Neural cell (in vitro differentiated cells): ENCODE data around the gene HOXA7. TPM values are rescaled to one million over a fixed set of nuclear protein-coding genes. Genes with fewer than 3 reads are reported as not detected.

Source experiments
- H2AFZ ChIP-seq: fragments of 200-600, 300-800 bp; sonication (generic), shearing (Covaris generic); 2 replicates; pipeline ENCODE4 v1.6.0; 2014; ENCODE audit warnings: low read depth, mild to moderate bottlenecking, antibody characterized with exemption, low read length, moderate library complexity
- H3F3A ChIP-seq: fragments of 200-600 bp; shearing (Covaris generic); 2 replicates; pipeline ENCODE4 v1.6.1; 2016; ENCODE audit warnings: mild to moderate bottlenecking, moderate library complexity, mixed read lengths, antibody characterized with exemption, low read length; ENCODE audit not compliant: insufficient read depth, poor library complexity, severe bottlenecking
- H3K27ac ChIP-seq: fragments of 200-600, 300-800 bp; sonication (generic), shearing (Covaris generic); 2 replicates; pipeline ENCODE4 v1.5.1; 2014; ENCODE audit warnings: mild to moderate bottlenecking, low read length, moderate library complexity
- H3K27me3 ChIP-seq: fragments of 300-800, 200-600 bp; sonication (generic), shearing (Covaris generic); 2 replicates; pipeline ENCODE4 v1.6.0; 2014; ENCODE audit warnings: mild to moderate bottlenecking, low read depth, low read length, moderate library complexity; ENCODE audit not compliant: insufficient read depth
- H3K36me3 ChIP-seq: fragments of 300-800, 200-600 bp; sonication (generic), shearing (Covaris generic); 2 replicates; pipeline ENCODE4 v1.5.1; 2014; ENCODE audit warnings: mild to moderate bottlenecking, antibody characterized with exemption, low read length, moderate library complexity; ENCODE audit not compliant: insufficient read depth
- H3K4me2 ChIP-seq: fragments of 300-800, 200-600 bp; sonication (generic), shearing (Covaris generic); 2 replicates; pipeline ENCODE4 v1.6.0; 2014; ENCODE audit warnings: mild to moderate bottlenecking, low read length
- H3K4me3 ChIP-seq: fragments of 300-800, 200-600 bp; sonication (generic), shearing (Covaris generic); 2 replicates; pipeline ENCODE4 v1.5.1; 2014; ENCODE audit warnings: mild to moderate bottlenecking, low read length, moderate library complexity
- H3K79me2 ChIP-seq: fragments of 200-600 bp; shearing (Covaris generic); replicated peaks from 2 replicates; pipeline ENCODE4 v1.6.0; 2014; ENCODE audit warnings: mild to moderate bottlenecking, low read length, moderate library complexity; ENCODE audit not compliant: insufficient read depth
- H3K9ac ChIP-seq: fragments of 300-800, 200-600 bp; sonication (generic), shearing (Covaris generic); 2 replicates; pipeline ENCODE4 v1.6.1; 2016; ENCODE audit warnings: mild to moderate bottlenecking, low read length, mixed read lengths
- H3K9me2 ChIP-seq: fragments of 200-600 bp; shearing (Covaris generic); 2 replicates; pipeline ENCODE4 v1.6.1; 2016; ENCODE audit warnings: mild to moderate bottlenecking, low read length, mixed read lengths; ENCODE audit not compliant: insufficient read depth
- H3K9me3 ChIP-seq: fragments of 200-600, 300-800 bp; sonication (generic), shearing (Covaris generic); 2 replicates; pipeline ENCODE4 v1.6.1; 2016; ENCODE audit warnings: mild to moderate bottlenecking, mixed run types, low read length, moderate library complexity, mixed read lengths
- H4K20me1 ChIP-seq: fragments of 200-600 bp; shearing (Covaris generic); 2 replicates; pipeline ENCODE4 v1.6.1; 2016; ENCODE audit warnings: mild to moderate bottlenecking, mixed run types; ENCODE audit not compliant: insufficient read depth
- EP300 ChIP-seq: fragments of 450-650 bp; conservative IDR thresholded peaks from 2 replicates; pipeline ENCODE4 v1.6.1; 2014; ENCODE audit warnings: antibody characterized with exemption, mild to moderate bottlenecking, moderate library complexity; ENCODE audit not compliant: poor library complexity, severe bottlenecking
- EZH2 ChIP-seq: fragments of 200-600, 300-800 bp; shearing (Covaris generic), sonication (generic); IDR thresholded peaks from 2 replicates; pipeline ENCODE4 v1.6.1; 2014; ENCODE audit warnings: antibody characterized with exemption, low read length, borderline replicate concordance, mild to moderate bottlenecking; ENCODE audit not compliant: insufficient read depth, poor library complexity, severe bottlenecking
- MXI1 ChIP-seq: fragments of 450-650 bp; conservative IDR thresholded peaks from 2 replicates; pipeline ENCODE4 v1.6.1; 2014; ENCODE audit warnings: antibody characterized with exemption, mild to moderate bottlenecking; ENCODE audit not compliant: poor library complexity, severe bottlenecking
- POLR2AphosphoS5 ChIP-seq: IDR thresholded peaks from 2 replicates; pipeline ENCODE4 v1.6.1; 2012
- RAD21 ChIP-seq: fragments of 450-650 bp; conservative IDR thresholded peaks from 2 replicates; pipeline ENCODE4 v1.6.1; 2014; ENCODE audit warnings: antibody characterized with exemption, mild to moderate bottlenecking, moderate library complexity
- SMC3 ChIP-seq: fragments of 450-650 bp; conservative IDR thresholded peaks from 2 replicates; pipeline ENCODE4 v1.6.1; 2014; ENCODE audit warnings: antibody characterized with exemption, mild to moderate bottlenecking, moderate library complexity; ENCODE audit not compliant: poor library complexity
- TAF1 ChIP-seq: IDR thresholded peaks from 2 replicates; pipeline ENCODE4 v1.6.1; 2012; ENCODE audit warnings: low read depth
- polyA plus RNA-seq: library from polyadenylated mRNA; depleted of rRNA; stranded (reverse); fragments of >200 nt; gene quantifications from 2 replicates; pipeline ENCODE4 v1.2.3, GENCODE V29; 2014
- TF ChIP-seq, protein P1 (sequence below): IDR thresholded peaks from 2 replicates; pipeline ENCODE4 v1.6.1; 2012; ENCODE audit warnings: borderline replicate concordance
- TF ChIP-seq, protein P2 (sequence below): fragments of 450-650 bp; IDR thresholded peaks from 2 replicates; pipeline ENCODE4 v1.5.1; 2014; ENCODE audit warnings: antibody characterized with exemption, mild to moderate bottlenecking, moderate library complexity; ENCODE audit not compliant: poor library complexity, severe bottlenecking

HOXA7 gene
- polyA plus RNA-seq, 1 donor from 2014 or later, result not detected

DNA sequence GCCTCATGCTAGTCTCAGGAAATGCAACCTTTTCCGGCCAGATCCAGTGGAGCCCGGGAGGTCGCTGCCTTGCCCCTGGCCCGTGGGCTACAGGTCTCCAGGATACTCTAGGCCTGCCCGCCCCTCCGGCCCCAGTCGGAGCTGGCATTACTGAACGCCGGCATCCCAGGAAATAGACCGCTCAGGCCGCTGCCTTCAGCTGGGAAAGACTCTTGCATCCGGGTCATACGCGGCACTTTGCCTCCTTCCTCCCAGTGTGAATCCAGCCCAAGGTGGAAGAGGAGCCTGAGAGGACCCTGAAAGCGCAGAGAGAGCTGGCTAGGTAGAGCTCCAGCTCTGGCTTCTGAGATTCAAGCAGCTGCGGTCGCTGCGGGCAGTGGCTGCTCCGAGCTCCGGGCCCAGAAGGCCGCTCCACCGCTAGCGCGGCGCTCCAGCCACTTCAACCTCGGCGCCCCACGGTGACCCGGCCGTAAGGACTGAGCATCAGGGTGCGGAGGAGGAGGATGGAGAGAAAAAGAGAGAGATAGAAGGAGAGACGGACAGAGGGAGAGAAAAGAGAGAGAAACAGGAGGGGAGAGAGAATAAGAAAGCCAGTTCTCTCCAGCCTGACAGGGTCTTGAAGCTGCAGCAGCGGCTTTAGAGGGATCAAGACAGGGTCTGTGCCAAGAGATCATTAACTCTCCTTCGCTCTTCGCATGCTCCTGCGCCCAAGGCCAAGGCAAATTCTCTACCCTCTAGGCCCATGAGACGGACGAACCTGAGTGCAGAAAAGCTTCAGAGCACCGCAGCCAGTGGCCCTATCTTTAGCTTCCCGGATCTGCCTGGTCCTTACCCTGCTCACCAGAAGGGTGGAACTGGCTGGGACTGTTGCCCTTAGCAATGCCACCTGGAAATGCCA is 19.4 kb upstream of the HOXA7 start:
- Histone ChIP-seq H3K9me2 (no peaks in the 10 kb centered on the region), H3K4me2 (no peak overlapping the region), H3K27me3 (peaks cover 100% of the 10 kb centered on the region), H3K4me3 (no peak overlapping the region), H3K27ac (no peak overlapping the region), H2AFZ (no peak overlapping the region), H3K9me3 (peaks cover 15% of the 10 kb centered on the region), H4K20me1 (no peaks in the 10 kb centered on the region), H3K9ac (no peak overlapping the region), H3K36me3 (no peaks in the 10 kb centered on the region), H3F3A (no peaks in the 10 kb centered on the region), H3K79me2 (no peaks in the 10 kb centered on the region)
- TF ChIP-seq POLR2AphosphoS5 (no peak), RAD21 (no peak), SMC3 (no peak), TAF1 (no peak), EZH2 (no peak), EP300 (no peak), MXI1 (no peak)
- TF ChIP-seq, protein P1, sequence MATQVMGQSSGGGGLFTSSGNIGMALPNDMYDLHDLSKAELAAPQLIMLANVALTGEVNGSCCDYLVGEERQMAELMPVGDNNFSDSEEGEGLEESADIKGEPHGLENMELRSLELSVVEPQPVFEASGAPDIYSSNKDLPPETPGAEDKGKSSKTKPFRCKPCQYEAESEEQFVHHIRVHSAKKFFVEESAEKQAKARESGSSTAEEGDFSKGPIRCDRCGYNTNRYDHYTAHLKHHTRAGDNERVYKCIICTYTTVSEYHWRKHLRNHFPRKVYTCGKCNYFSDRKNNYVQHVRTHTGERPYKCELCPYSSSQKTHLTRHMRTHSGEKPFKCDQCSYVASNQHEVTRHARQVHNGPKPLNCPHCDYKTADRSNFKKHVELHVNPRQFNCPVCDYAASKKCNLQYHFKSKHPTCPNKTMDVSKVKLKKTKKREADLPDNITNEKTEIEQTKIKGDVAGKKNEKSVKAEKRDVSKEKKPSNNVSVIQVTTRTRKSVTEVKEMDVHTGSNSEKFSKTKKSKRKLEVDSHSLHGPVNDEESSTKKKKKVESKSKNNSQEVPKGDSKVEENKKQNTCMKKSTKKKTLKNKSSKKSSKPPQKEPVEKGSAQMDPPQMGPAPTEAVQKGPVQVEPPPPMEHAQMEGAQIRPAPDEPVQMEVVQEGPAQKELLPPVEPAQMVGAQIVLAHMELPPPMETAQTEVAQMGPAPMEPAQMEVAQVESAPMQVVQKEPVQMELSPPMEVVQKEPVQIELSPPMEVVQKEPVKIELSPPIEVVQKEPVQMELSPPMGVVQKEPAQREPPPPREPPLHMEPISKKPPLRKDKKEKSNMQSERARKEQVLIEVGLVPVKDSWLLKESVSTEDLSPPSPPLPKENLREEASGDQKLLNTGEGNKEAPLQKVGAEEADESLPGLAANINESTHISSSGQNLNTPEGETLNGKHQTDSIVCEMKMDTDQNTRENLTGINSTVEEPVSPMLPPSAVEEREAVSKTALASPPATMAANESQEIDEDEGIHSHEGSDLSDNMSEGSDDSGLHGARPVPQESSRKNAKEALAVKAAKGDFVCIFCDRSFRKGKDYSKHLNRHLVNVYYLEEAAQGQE, result no peak
- TF ChIP-seq, protein P2, sequence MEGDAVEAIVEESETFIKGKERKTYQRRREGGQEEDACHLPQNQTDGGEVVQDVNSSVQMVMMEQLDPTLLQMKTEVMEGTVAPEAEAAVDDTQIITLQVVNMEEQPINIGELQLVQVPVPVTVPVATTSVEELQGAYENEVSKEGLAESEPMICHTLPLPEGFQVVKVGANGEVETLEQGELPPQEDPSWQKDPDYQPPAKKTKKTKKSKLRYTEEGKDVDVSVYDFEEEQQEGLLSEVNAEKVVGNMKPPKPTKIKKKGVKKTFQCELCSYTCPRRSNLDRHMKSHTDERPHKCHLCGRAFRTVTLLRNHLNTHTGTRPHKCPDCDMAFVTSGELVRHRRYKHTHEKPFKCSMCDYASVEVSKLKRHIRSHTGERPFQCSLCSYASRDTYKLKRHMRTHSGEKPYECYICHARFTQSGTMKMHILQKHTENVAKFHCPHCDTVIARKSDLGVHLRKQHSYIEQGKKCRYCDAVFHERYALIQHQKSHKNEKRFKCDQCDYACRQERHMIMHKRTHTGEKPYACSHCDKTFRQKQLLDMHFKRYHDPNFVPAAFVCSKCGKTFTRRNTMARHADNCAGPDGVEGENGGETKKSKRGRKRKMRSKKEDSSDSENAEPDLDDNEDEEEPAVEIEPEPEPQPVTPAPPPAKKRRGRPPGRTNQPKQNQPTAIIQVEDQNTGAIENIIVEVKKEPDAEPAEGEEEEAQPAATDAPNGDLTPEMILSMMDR, result no peak

DNA sequence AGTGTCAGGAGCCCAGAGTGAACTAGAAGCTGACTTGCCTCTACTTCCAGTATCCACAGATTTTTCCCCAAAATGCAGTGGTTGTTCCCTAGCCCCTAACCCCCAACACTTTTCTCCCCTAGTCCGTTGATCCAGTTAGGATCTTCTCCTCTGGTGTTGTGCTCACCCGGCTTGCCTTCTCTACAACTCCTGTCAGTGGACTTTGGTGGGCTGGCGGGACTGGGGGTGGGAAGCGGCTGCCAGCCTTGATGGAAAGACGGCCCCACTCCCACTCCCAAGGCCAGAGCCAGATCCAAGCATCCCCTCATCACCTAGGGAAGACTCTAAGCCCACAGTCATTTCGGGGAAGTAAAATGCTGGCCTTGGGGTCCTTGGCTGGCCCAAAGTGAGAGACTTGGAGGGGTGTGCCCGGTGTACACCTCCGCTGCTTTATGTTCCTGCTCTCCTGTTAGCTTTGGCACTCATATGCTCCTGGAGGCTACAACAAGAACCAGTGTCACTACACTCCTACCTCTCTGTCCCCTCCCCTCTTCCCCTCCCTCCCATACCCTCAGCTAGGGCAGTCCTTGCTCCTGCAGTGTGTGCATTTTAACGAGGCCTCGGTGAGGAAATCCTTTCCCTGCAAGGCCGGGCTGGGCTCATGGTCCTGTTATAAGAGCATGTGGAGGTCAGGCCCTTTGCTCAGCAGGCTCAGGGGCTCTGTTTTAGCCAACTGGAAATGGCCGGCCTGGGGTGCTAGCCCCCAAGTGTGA is 18.6 kb upstream of the HOXA7 start:
- H3K9me3 ChIP-seq, result peaks cover 15% of the 10 kb centered on the region
- H3K27ac ChIP-seq, result no peak overlapping the region
- peaks cover 100% of the 10 kb centered on the region for H3K27me3 ChIP-seq
- H3K79me2 ChIP-seq, result no peaks in the 10 kb centered on the region
- no peak overlapping the region for H3K4me2 ChIP-seq
- H3F3A ChIP-seq, result no peaks in the 10 kb centered on the region
- H3K36me3 ChIP-seq, result no peaks in the 10 kb centered on the region
- no peaks in the 10 kb centered on the region for H3K9me2 ChIP-seq
- H4K20me1 ChIP-seq, result no peaks in the 10 kb centered on the region
- no peak overlapping the region for H3K9ac ChIP-seq
- H3K4me3 ChIP-seq, result no peak overlapping the region
- TF ChIP-seq EZH2 (no peak), POLR2AphosphoS5 (no peak), EP300 (no peak), RAD21 (no peak), TAF1 (no peak), SMC3 (no peak), MXI1 (no peak)
- TF ChIP-seq, protein P2, result no peak
- TF ChIP-seq, protein P1, result no peak
- H2AFZ ChIP-seq, result no peak overlapping the region
